ENCODE measurements around the gene MELTF. TPM values are rescaled to one million over a fixed set of nuclear protein-coding genes. Genes with fewer than 3 reads are reported as not detected.

Gene MELTF
- total and polyA plus RNA-seq, 8 donors = 0.45 to 4.4 (median 1.5) TPM

DNA sequence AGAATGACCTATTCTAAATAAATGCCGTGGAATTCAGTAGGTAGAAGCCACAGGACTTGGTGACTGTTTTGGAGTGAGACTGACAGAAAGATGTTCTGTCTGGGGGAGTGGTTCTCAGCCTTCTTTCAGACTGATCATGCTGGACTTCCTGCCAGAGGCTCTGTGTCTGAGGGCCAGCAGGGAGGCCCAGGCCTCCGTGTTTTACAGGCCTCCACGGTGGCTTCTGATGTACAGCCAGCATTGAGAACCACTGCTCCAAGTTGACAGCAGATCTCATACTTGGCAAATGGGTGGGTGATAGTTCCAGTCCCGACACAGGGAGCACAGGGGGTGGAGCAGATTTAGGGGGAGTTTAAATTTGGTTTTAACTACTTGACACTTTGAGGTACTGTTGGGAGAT lies 54.3 kb downstream of the MELTF start:
- no peaks in the 10 kb centered on the region for H3K27me3 ChIP-seq
- WGBS, 5 donors = 61 to 82% (median 81%) methylated on average over 4 of the region's 4 CpGs
- peak in 1 of 2 donors; percentile 5 for DNase-seq
- no peaks in the 10 kb centered on the region for H3K9me3 ChIP-seq
- TF ChIP-seq EP300 (IDR thresholded peaks at IDR 0.05) (no peak), POLR2AphosphoS5 (IDR thresholded peaks at IDR 0.05) (no peak)
- intact Hi-C loops (cut with DNase I; ENCODE audit: low total_unique reads) = no loop called here
- peaks cover 0 to 7% (median 3%) of the 10 kb centered on the region in 4 donors for H3K4me1 ChIP-seq
- H3K4me3 ChIP-seq = no peak overlapping the region
- H3K36me3 ChIP-seq = no peaks in the 10 kb centered on the region
- H3K27ac ChIP-seq = no peak overlapping the region

DNA sequence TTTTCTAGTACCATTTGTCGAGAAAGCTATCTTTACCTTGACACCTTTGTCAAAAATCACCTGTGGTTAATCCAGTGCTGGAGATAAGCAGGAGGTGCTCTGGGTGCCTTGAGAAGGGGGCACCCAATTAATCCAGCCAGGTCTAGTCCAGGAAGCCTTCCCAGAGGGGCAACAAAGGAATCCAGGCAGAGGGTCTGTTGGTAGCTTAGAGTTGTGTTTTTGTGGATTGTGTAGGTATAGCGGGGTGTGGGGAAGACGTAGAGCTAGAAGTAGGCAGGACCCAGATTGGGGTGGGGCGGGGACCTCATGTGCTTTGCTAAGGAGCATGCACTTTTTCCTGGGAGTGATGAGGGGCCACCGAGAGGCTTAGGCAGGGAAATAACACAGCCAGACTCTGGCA lies 55.0 kb downstream of the MELTF start:
- Histone ChIP-seq H3K27me3 (no peaks in the 10 kb centered on the region), H3K4me3 (no peak overlapping the region), H3K27ac (no peak overlapping the region), H3K9me3 (no peaks in the 10 kb centered on the region), H3K36me3 (no peaks in the 10 kb centered on the region), H3K4me1 (peaks cover 0 to 14% (median 6%) of the 10 kb centered on the region in 4 donors)
- TF ChIP-seq, protein P1, sequence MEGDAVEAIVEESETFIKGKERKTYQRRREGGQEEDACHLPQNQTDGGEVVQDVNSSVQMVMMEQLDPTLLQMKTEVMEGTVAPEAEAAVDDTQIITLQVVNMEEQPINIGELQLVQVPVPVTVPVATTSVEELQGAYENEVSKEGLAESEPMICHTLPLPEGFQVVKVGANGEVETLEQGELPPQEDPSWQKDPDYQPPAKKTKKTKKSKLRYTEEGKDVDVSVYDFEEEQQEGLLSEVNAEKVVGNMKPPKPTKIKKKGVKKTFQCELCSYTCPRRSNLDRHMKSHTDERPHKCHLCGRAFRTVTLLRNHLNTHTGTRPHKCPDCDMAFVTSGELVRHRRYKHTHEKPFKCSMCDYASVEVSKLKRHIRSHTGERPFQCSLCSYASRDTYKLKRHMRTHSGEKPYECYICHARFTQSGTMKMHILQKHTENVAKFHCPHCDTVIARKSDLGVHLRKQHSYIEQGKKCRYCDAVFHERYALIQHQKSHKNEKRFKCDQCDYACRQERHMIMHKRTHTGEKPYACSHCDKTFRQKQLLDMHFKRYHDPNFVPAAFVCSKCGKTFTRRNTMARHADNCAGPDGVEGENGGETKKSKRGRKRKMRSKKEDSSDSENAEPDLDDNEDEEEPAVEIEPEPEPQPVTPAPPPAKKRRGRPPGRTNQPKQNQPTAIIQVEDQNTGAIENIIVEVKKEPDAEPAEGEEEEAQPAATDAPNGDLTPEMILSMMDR (IDR thresholded peaks at IDR 0.05) = no peak
- no peak for TF ChIP-seq POLR2AphosphoS5 (IDR thresholded peaks at IDR 0.05)
- TF ChIP-seq EP300 (IDR thresholded peaks at IDR 0.05) = no peak
- WGBS, 5 donors = 73 to 78% (median 73%) methylated on average over 5 of the region's 5 CpGs
- DNase-seq = peak in 1 of 2 donors; percentile 9
- intact Hi-C loops (cut with DNase I; ENCODE audit: low total_unique reads) = no loop called here

DNA sequence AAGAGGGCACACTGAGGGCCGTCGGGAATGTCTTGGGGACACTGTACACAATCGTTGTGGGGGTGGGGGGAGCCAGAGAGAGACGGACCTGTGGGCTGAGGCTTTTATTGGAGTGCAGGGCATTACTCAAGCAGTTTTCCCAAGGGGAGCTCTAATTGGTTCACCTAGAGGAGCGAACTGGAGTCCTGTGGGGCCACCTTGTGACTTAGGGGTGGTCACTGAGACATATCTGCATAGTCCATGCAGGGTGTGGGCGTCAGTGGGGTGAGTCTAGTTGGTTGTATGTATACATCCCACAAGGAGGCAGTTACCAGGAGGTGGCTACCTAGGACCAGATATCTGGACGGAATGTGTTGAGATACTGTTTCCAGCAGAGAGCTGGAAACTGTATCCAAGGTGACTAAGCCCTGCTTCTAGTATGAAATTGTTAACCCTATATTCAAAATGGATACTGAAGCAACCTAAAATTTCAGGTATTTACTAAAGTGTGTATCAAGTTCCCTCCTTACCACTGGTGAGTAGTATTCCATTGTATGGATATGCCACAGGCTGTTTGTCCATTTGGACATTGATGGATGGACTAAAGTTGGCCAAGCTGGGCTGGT lies 58.4 kb downstream of the MELTF start:
- intact Hi-C loops (cut with DNase I; ENCODE audit: low total_unique reads) = no loop called here
- 73 to 82% (median 79%) methylated on average over 7 of the region's 7 CpGs for WGBS, 5 donors
- DNase-seq = no peak

GRCh38 chr3:196970547-196971093 lies 59.0 kb downstream of the MELTF start:
- Histone ChIP-seq H3K27ac (no peak overlapping the region), H3K9me3 (no peaks in the 10 kb centered on the region), H3K4me3 (no peak overlapping the region), H3K4me1 (peaks cover 7 to 42% (median 25%) of the 10 kb centered on the region in 4 donors), H3K36me3 (peaks cover 0 to 10% (median 3%) of the 10 kb centered on the region in 4 donors), H3K27me3 (no peaks in the 10 kb centered on the region)
- intact Hi-C loops (cut with DNase I; ENCODE audit: low total_unique reads) = no loop called here
- DNase-seq = no peak
- TF ChIP-seq, protein P1 (IDR thresholded peaks at IDR 0.05) = no peak
- no peak for TF ChIP-seq EP300 (IDR thresholded peaks at IDR 0.05)
- TF ChIP-seq POLR2AphosphoS5 (IDR thresholded peaks at IDR 0.05) = no peak
- no peak for TF ChIP-seq POLR2A (IDR thresholded peaks at IDR 0.05)
- WGBS, 5 donors = 73 to 82% (median 76%) methylated on average over 15 of the region's 15 CpGs

More for the DNA sequence above, 58.4 kb downstream of the MELTF start:
- peaks cover 7 to 37% (median 25%) of the 10 kb centered on the region in 4 donors for H3K4me1 ChIP-seq
- H3K4me3 ChIP-seq = no peak overlapping the region
- H3K36me3 ChIP-seq = peaks cover 0 to 5% (median under 1%) of the 10 kb centered on the region in 4 donors
- H3K27ac ChIP-seq = no peak overlapping the region
- TF ChIP-seq EP300 (IDR thresholded peaks at IDR 0.05) = no peak
- no peak for TF ChIP-seq POLR2A (IDR thresholded peaks at IDR 0.05)
- no peak for TF ChIP-seq POLR2AphosphoS5 (IDR thresholded peaks at IDR 0.05)
- TF ChIP-seq, protein P1 (IDR thresholded peaks at IDR 0.05) = no peak
- H3K27me3 ChIP-seq = no peaks in the 10 kb centered on the region
- no peaks in the 10 kb centered on the region for H3K9me3 ChIP-seq
